HG03354 (cell line): ENCODE data around the gene FAM180A.
A peak's percentile ranks its signal among the peaks of the same experiment; 100 is the strongest.
"Not testable (repeated sequence)": the region's sequence is repeated elsewhere in the genome, so short reads cannot be mapped to it uniquely, and the experiment has no call there.

Experiments
- ATAC-seq: cut with Tn5 transposase; IDR thresholded peaks from one replicate; pipeline ENCODE4 v1.9.1; 2021; ENCODE audit warnings: mild to moderate bottlenecking; ENCODE audit not compliant: unreplicated experiment, poor library complexity, severe bottlenecking

The FAM180A gene

DNA sequence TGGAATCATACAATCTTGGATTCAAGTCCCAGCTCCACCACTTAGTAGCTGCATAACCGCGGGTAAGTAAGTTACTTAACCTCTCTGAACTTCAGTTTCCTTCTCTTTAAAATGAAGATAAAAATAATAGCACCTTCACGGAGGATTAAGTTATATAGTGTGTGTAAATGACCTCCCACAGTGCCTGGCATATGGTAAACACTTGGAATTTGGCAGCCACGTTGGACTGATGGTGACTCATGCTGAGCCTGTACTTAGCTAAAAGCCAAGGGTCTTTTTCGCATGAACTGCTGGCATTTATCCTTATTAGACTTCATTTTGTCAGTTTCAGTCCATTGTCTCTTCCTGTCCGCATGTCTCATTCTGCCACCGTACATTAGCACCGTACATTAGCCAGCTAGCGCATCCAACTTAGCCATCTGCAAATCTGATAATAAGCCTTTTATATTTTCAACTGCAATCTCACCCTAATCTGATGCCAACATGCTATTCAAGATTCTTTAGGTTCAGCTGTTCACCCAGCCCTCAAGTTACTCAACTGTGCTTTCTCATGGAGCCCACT lies 31.9 kb downstream of the FAM180A start:
- ATAC-seq = no peak

DNA sequence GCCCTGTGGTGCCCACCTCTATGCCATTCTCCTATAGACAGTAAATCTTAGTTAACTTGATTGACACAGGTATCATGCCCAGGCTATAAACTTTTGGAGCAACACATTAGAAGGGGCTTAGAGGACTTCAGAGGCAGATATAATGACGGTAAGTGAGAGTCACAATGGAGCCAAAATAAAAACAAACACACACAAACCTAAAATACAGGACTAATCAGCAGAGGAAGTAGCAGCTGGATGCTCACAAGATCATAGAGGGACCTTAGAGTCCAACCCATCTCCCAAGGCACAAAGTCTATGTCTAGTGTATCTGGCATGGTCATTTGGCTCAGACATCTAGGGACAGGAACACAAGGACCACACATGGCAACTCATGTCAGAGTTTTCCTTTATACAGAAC lies 32.9 kb downstream of the FAM180A start:
- ATAC-seq = no peak

DNA sequence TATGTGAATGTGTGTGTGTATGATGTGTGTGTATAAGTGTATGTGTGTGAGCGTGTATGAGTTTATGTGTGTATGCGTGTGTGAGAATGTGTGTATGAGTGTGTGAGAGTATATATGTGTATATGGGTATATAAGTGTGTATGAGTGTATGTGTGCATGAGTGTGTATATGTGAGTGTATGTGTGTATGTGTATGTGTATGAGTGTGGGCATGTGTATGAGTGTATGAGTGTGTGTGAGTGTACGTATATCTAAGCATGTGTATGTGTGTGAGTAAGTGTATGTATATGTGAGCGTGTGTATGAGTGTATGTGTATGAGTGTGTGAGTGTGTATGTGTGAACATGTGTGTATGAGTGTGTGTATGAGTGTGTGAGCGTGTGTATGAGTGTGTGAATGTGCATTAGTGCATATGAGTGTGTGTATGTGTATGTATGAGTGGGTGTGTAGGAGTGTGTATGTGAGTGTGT lies 33.5 kb downstream of the FAM180A start:
- ATAC-seq = no peak

DNA sequence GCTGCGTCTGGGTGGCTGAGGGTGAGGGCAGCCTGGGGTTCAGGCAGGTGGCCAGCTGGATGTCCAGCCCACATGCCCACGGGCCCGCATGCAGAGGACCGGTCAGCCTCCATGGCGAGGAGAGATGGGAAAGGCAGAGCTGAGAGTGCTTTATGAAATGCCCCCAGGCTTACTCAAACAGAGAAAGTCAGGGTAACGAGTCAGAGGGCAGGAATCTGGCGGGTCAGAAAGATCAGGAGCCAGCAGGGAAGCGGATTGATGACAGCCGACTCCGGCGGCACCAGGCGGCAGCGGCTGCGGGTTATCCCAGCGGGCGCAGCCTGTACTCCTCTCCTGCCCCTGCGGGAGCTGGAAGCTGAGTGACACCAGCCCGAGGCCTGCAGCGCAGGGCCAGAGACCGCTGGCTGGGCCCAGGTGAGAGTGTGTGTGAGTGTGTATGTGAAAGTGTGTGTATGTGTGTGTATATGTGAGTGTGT lies 34.0 kb downstream of the FAM180A start:
- ATAC-seq = no peak

DNA sequence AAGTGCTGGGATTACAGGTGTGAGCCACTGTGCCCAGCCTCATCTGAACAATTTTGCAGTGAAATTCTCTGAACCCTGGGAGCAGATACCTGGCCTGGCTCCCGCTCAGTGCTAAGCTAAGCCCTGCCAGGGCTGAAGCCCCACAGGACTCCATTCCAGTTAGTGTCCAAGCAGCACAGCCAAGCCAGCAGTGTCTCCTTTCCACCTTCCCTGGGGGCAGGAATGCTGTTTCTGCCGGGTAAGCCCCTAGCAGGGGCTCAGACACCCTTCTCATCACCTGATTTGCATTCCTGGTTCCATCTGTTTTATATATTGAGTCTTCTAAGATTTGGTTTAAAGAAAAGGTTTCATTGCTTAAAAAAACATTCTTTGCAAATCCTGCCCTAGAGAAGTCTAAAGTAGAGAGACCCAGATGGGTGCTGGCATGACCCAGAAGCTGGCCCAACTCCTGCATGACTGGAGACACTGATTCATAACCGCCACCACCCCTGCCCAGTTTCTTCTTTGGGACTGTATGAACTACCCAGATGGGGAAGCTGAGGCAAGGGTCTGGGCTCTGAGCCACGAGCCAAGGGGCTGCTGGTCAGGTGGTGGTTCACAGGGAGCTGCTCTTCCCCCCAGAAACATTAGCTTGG lies 34.7 kb downstream of the FAM180A start:
- no peak for ATAC-seq

DNA sequence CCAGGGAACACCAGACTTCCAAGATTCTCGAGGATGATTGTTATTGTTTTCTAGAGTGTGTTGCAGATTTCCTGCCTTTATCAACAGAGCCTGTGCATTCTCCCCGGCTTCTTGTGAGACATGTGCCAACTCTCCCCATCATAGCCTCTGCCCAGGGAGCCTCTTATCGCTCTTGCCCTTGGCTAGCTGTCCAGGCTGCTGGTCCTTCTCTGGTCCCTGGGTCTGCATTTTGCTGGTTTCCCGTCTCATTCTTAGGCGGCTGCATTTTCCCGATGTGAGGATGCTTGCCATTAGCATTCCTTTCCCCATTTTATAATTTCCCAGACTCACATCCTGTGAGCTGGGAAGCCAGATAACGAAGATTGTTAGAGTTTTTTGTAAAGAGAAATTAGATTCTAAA lies 35.8 kb downstream of the FAM180A start:
- ATAC-seq = no peak

DNA sequence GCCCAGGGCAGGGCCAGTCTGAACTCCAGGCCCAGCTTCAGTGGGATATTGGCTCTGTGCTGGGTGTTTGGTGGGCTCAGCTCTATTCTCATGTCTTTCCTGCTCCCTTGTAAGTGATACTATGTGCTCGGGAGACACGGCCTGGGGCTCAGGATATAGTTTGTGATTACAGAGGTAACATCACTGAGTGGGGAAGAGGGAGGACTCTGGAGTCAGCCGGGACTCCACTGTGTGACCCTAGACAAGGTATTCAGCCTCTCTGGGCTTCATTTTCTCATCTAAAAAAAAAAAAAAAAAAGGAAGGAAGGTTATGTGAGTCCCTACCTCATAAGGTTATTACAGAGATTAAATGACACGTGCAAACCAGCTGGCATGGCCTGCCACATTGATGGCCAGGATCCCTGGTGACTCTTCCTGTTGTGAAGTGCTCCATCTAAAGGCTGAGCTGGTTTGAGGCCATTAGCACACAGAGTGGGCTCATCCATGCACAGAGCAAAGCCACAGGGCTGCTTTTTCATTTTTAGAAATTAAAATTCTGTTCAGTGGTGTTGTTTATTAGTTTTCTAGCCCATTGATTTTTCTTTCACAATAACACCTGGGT lies 36.3 kb downstream of the FAM180A start:
- ATAC-seq = no peak

DNA sequence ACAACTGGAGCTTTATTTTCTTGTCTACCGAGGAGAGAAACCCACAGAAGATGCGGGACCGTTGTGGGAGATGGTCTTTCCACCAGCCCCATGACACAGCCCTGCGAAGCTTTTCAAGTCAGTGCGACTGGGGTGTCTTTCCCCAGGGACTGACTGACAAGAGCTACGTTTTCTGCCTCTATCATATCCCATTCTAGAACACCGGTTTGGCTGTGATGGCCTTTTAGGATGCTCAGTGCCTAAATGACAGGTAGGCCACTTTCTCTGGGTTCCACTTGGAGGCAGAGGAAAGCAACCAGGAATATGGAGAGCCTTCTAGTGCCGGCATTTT lies 37.5 kb downstream of the FAM180A start:
- peak; percentile 18 for ATAC-seq

DNA sequence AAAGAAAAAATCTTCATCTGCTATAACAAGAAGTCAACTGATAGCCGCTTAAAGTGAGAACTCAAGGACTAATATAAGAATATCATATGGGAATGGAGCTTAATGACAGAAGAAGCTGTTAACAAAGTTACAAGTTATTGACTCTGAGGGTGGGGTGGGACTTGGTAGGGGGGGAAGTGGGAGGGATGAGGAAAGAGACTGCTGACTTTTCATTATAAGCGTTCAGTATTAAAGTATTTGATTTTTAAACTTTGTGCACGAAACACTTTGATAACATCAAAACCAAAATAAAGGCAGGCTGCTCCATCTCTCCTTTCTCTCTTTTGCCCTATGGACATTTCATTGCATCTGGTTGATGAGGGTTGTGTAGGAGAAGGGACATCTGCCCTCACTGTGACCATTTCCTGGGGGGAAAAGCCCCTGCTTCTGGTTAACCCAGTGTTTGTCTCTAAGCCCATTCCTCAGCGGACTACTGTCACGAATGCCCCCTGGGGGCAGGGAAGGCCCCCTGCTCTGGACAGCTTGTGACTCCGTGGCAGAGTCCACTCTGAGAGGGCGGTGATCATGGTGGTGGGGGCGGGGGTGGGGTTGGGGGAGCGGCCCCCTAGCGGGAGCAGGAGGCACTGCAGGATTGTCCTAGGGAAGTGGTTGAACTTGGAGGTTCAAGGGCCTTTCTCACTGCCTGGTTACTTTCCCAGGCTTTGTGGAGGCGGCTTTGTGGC lies 38.0 kb downstream of the FAM180A start:
- ATAC-seq = peak; percentile 55

DNA sequence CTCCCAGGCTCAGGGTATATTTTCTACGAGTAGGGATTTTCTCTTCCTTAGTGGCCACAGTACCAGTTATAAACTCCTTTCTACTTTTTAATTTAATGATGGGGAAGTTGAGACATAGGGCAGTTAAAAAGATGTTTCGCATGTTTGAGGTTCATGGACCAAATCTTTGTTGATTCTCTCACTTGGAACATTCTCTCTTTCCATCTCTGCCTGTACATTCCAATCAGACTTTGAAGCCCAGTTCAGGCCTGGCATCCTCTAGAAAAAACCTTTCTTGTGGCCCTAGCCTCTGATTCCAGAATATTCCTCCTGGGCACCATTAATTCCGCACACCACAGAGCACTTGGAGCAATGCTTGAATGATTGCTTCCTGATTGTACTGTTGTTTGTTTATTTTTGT lies 39.1 kb downstream of the FAM180A start:
- no peak for ATAC-seq

DNA sequence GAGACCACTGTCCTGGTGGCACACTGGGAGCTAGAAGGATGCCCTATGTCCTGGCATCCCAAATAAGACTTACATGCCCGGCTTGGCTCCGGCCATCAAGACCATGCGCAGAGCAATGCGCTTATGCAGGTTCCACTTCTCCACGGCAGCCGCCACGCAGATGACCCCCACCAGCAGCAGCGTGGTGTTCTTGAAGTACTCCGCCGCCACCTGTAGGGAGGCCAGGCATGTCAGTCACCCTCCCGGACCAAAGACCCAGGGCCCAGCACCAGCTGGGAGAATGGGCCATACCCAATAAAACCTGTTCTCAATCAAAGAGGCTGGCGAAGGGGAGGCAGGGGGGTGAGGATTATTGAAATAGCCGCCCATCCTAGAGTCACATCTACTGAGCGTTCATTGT lies 40.6 kb downstream of the FAM180A start:
- ATAC-seq = no peak

DNA sequence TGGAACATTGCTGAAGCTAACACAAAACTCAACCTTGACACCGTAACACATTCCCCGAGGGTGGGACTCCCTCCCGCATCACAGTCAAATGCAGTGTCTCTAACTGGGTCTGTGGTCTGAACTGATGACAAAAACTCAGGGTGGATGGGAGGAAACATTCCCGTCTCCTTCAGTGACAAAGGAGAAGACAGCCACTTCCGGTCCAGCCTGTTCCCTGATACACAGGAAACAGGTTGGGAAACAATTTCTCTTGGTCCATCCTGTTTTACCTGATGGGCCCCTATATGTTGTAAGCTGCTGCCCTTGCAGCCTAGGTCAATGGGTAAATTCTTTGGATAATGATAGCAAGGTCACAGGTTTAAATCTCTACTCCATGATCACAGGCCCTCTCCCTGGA lies 41.0 kb downstream of the FAM180A start:
- ATAC-seq = no peak

DNA sequence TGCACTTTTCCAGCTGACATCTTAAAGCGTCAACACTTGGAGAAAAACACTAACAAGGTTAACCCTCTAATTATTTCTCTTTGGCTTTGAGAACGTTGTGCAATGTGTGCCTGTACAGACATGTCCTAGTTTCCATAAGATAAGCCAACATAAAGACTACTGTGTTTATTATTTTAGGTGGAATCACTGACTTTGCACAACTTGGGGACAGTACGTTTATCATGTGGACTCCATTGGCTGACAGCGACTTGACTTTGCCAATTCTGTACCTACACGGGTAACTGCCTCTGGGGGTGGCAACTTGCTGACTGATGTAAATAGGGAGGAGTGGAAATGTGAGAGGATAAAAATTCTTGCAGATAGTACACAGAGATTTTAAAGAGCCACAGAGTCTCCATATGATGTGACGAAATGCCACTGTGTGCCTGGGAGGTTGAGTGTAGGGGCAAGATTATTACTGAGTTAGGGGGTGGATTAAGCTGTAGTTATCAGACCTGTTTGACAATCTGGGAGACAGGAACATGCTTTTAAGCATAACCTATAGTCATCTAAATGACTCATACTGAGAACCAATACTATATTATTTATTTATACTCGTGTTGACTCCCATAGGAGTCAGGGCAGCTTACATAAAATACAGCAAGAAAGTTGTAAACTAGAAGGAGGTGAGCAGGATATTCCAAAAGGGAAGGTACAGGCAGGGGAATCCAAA lies 41.6 kb downstream of the FAM180A start:
- ATAC-seq = no peak

DNA sequence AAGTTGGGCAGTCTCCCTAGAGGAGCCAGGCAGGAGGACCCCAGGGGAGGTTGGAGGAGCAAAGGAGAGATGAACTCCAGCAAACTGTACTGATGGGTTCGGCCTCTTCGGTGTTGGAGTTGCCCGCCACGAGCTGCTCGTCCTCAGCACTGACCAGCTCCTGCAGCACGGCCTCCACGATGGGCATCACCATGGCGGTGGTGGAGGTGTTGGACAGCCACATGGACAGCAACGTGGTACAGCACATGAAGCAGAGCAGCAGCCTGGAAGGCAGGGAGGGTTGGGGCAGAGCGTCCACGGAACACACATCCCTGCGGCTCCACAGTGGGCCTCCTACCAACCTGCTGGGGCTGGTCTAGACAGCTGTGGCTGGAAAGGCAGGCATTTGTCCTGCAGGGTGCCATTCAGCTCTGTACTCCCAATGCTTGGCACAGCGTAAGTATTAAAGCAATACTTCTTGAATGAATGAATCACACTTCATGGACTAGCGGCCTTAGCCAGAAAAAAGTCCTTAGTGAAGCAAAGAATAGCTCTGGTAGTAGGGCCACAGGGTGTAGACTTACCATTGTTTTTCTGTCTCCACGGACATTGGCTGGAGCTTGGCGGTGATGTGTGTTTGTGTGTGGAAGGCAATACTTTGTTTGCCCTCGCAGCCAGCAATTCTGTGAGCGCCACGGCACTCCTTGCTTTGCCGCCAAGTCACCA lies 42.4 kb downstream of the FAM180A start:
- no peak for ATAC-seq

DNA sequence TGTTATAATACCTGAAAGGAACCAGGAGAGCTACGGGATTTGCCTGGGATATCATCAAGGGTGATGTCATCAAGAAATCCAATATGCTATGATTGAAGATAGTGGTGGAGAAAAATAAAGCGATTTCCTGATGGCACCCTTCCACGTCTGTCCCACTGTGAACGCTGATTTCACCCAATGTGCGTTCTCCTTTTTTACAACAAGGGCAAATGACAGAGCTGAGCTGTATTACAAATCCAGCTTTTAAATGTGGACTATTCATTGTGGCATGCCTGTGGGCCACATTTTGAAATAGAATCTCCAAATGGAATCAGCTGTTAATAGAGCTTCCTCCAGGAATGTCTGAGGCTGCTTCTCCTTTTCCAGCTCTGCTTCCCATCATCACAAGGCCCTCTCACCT lies 43.9 kb downstream of the FAM180A start:
- no peak for ATAC-seq

DNA sequence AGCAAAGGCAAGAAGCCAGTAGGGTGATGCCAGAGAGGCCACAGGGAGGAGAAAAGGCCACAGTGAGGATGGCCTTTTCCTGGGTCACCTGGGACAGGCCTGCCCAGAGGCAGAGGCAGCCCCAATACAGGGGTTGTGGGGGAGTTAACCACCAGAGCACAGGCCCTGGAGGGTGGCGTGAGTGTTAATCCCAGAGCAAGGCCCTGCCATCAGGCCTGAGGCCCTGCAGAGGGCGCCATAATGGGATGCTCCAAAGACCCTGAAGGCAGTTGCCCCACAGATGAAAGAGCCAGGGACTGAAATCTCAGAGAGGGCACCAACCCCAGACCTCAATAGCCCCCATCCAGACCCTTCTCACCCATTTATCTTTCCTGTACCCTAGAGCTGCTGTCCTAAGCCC lies 44.5 kb downstream of the FAM180A start:
- peak; percentile 41 for ATAC-seq

DNA sequence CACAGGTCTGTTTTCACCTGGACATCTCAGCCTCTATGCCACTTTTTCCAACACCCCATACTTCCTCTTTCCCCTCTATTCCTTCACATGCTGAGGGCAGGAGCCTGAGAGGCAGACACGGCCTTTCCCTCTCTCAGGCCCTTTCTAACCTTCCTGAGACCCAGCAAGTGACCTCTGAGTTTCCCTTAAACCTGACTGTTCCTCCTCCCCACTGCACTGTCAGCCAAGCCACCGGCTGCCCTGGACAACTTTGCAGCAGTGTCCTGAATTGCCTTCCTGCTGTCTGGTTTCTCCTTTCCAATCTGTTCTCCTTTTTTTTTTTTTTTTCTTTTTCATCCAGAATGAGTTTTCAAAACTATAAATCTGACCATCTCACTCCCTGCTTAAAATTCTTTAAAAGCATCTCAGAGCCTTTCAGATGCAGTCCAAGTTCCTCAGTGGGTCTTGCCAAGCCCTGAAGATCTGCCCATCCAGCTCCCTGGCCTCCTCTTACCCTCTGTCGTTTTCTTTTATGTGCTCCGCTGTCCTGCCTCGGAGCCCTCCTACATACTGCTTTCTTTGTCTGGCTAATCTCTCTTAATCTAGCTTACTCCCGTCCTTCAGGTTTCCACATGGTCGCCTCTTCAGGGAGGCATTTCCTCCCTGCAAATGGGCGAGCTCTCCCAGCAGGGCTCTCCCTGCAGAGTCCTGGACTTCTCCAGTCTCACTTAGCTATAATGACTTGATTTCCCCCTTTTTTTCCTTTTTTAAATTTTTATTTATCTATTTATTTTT lies 51.1 kb downstream of the FAM180A start:
- ATAC-seq = no peak

DNA sequence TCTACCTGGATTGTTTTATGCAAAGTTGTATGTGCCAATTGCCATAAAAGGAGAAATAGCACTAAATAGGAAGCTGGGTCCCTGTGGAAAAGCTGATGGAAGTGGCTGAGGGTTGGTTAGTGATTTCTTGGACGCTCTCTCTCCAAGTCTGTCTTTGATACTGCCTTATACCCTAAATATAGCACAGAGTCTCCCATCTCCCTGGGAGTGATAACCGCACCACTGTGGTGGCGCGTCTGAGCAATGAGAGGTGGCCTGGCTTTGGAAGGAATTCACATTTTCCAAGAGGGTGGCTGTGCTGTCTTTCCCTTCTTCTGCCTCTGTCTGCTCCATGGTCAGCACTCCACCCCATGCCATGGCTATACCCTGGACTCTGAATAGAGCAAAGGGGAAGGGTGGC lies 55.1 kb downstream of the FAM180A start:
- no peak for ATAC-seq

DNA sequence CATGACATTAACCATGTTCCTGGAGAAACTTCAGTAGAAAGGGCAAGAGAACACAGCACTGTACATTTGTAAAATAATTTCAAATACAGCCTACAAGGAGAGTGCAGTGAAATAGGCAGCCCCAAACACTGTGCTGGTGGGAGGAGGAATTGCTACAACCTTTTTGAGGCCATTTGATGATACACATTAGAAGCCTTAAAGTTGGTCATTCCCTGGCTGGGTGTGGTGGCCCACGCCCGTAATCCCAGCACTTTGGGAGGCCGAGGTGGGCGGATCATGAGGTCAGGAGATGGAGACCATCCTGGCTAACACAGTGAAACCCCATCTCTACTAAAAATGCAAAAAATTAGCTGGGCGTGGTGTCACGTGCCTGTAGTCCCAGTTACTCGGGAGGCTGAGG lies 56.0 kb downstream of the FAM180A start:
- not testable (repeated sequence) for ATAC-seq
